Endothelial cell (in vitro differentiated cells): Measurements from ENCODE around the gene TUBA1A. TPM values are rescaled to one million over a fixed set of nuclear protein-coding genes. Genes with fewer than 3 reads are reported as not detected.

Experiments used
- DNase-seq: peaks from one replicate; pipeline ENCODE4 v3.0.0; 2021; ENCODE audit warnings: low spot score
- H3K27ac Mint-ChIP-seq: one replicate; pipeline ENCODE4 v1.8.0; 2021; ENCODE audit warnings: mixed read lengths, inconsistent platforms; ENCODE audit not compliant: unreplicated experiment
- H3K27me3 Mint-ChIP-seq: one replicate; pipeline ENCODE4 v1.8.0; 2021; ENCODE audit warnings: mild to moderate bottlenecking, moderate library complexity, mixed read lengths, inconsistent platforms; ENCODE audit not compliant: unreplicated experiment
- H3K36me3 Mint-ChIP-seq: one replicate; pipeline ENCODE4 v1.8.0; 2021; ENCODE audit warnings: mild to moderate bottlenecking, low read depth, mixed read lengths, inconsistent platforms; ENCODE audit not compliant: unreplicated experiment
- H3K4me1 Mint-ChIP-seq: one replicate; pipeline ENCODE4 v1.8.0; 2021; ENCODE audit warnings: mild to moderate bottlenecking, mixed read lengths, inconsistent platforms; ENCODE audit not compliant: unreplicated experiment
- H3K4me3 Mint-ChIP-seq: one replicate; pipeline ENCODE4 v1.8.0; 2021; ENCODE audit warnings: mild to moderate bottlenecking, mixed read lengths, inconsistent platforms; ENCODE audit not compliant: unreplicated experiment
- H3K9me3 Mint-ChIP-seq: one replicate; pipeline ENCODE4 v1.8.0; 2021; ENCODE audit warnings: mixed read lengths, inconsistent platforms; ENCODE audit not compliant: unreplicated experiment
- CTCF ChIP-seq: fragments of 200-600 bp; sonication (generic); IDR thresholded peaks from one replicate; pipeline ENCODE4 v1.5.0; 2021; ENCODE audit warnings: antibody characterized with exemption; ENCODE audit not compliant: unreplicated experiment
- total RNA-seq: library from RNA; stranded (reverse); fragmentation: NEBNext Ultra II Directional; extraction: Animal tissue kit (Norgen Biotek cat#: 25700); gene quantifications from one replicate; pipeline ENCODE4 v1.2.1, GENCODE V29; 2021; ENCODE audit not compliant: unreplicated experiment

Gene TUBA1A
- total RNA-seq, 1 donor from 2014 or later = 924 TPM

- DNase-seq = no peak
- no peak overlapping the region for H3K27ac Mint-ChIP-seq
- peaks cover 6% of the 10 kb centered on the region for H3K4me1 Mint-ChIP-seq
- no peaks in the 10 kb centered on the region for H3K9me3 Mint-ChIP-seq
- H3K27me3 Mint-ChIP-seq = peaks cover 2% of the 10 kb centered on the region
- no peaks in the 10 kb centered on the region for H3K36me3 Mint-ChIP-seq
- no peak for TF ChIP-seq CTCF
- H3K4me3 Mint-ChIP-seq = no peak overlapping the region
These were observed 36.8 kb upstream of the TUBA1A start for GRCh38 chr12:49225576-49226166.

- no peaks in the 10 kb centered on the region for H3K9me3 Mint-ChIP-seq
- H3K27me3 Mint-ChIP-seq = peaks cover 2% of the 10 kb centered on the region
- H3K36me3 Mint-ChIP-seq = no peaks in the 10 kb centered on the region
- DNase-seq = no peak
- no peak overlapping the region for H3K27ac Mint-ChIP-seq
- no peak for TF ChIP-seq CTCF
- peaks cover 6% of the 10 kb centered on the region for H3K4me1 Mint-ChIP-seq
- no peak overlapping the region for H3K4me3 Mint-ChIP-seq
These were observed 34.9 kb upstream of the TUBA1A start for GRCh38 chr12:49223590-49224369.

- H3K4me1 Mint-ChIP-seq = peaks cover 6% of the 10 kb centered on the region
- no peaks in the 10 kb centered on the region for H3K9me3 Mint-ChIP-seq
- no peak overlapping the region for H3K4me3 Mint-ChIP-seq
- TF ChIP-seq CTCF = no peak
- no peak for DNase-seq
- H3K36me3 Mint-ChIP-seq = no peaks in the 10 kb centered on the region
- H3K27me3 Mint-ChIP-seq = no peaks in the 10 kb centered on the region
- H3K27ac Mint-ChIP-seq = no peak overlapping the region
These were observed 34.2 kb upstream of the TUBA1A start for GRCh38 chr12:49223122-49223521.

- DNase-seq = no peak
- no peaks in the 10 kb centered on the region for H3K9me3 Mint-ChIP-seq
- TF ChIP-seq CTCF = no peak
- peaks cover under 1% of the 10 kb centered on the region for H3K27me3 Mint-ChIP-seq
- H3K36me3 Mint-ChIP-seq = no peaks in the 10 kb centered on the region
- H3K4me1 Mint-ChIP-seq = peaks cover 6% of the 10 kb centered on the region
- H3K4me3 Mint-ChIP-seq = no peak overlapping the region
- no peak overlapping the region for H3K27ac Mint-ChIP-seq
These were observed 32.1 kb upstream of the TUBA1A start for GRCh38 chr12:49220972-49221371.

GRCh38 chr12:49219417-49220026 lies 30.6 kb upstream of the TUBA1A start:
- DNase-seq = no peak
- Mint-ChIP-seq H3K27me3 (peaks cover 2% of the 10 kb centered on the region), H3K9me3 (no peaks in the 10 kb centered on the region), H3K4me1 (peaks cover 10% of the 10 kb centered on the region), H3K36me3 (no peaks in the 10 kb centered on the region), H3K4me3 (no peak overlapping the region), H3K27ac (no peak overlapping the region)
- TF ChIP-seq CTCF = no peak
